Measurements from ENCODE around the gene SLC38A9. TPM values are rescaled to one million over a fixed set of nuclear protein-coding genes. Genes with fewer than 3 reads are reported as not detected.
"Not testable (repeated sequence)": the region's sequence is repeated elsewhere in the genome, so short reads cannot be mapped to it uniquely, and the experiment has no call there.

SLC38A9 gene
- total RNA-seq, 2 donors from 2014 or later = 15.2 to 16.4 TPM

GRCh38 chr5:55711507-55712022 is 559 bp downstream of the SLC38A9 start:
- DNase-seq (ENCODE audit: low spot score) = no peak
- intact Hi-C loops (cut with DNase I) = no loop called here

- no peak for DNase-seq (ENCODE audit: low spot score)
- intact Hi-C loops (cut with DNase I) = no loop called here
Observed at GRCh38 chr5:55708732-55709131, 3.4 kb downstream of the SLC38A9 start.

GRCh38 chr5:55706230-55706629 is 5.9 kb downstream of the SLC38A9 start:
- intact Hi-C loops (cut with DNase I) = no loop called here
- no peak for DNase-seq (ENCODE audit: low spot score)

GRCh38 chr5:55702598-55703345 is 9.4 kb downstream of the SLC38A9 start:
- DNase-seq (ENCODE audit: low spot score) = no peak
- intact Hi-C loops (cut with DNase I) = no loop called here

- no peak for DNase-seq (ENCODE audit: low spot score)
- intact Hi-C loops (cut with DNase I) = no loop called here
Observed at GRCh38 chr5:55701462-55702103, 10.5 kb downstream of the SLC38A9 start.

GRCh38 chr5:55700745-55701144 is 11.4 kb downstream of the SLC38A9 start:
- DNase-seq (ENCODE audit: low spot score) = no peak
- intact Hi-C loops (cut with DNase I) = no loop called here

- DNase-seq (ENCODE audit: low spot score) = no peak
- intact Hi-C loops (cut with DNase I) = loop anchor here in 1 of 2 donors (10.0 kb wide), 1 partner anchor 354 kb away; no protein-coding TSS in a partner anchor
Observed at GRCh38 chr5:55699041-55699688, 13.0 kb downstream of the SLC38A9 start.

GRCh38 chr5:55696704-55697103 is 15.4 kb downstream of the SLC38A9 start:
- DNase-seq (ENCODE audit: low spot score) = not testable (repeated sequence)
- intact Hi-C loops (cut with DNase I) = loop anchor here in 1 of 2 donors (10.0 kb wide), 1 partner anchor 352 kb away; no protein-coding TSS in a partner anchor

- intact Hi-C loops (cut with DNase I) = loop anchor here in 1 of 2 donors (5.0 to 10.0 kb wide), 2 partner anchors 287 to 349 kb away; no protein-coding TSS in a partner anchor
- DNase-seq (ENCODE audit: low spot score) = no peak
Observed at GRCh38 chr5:55694152-55694830, 17.8 kb downstream of the SLC38A9 start.

GRCh38 chr5:55692509-55692908 is 19.6 kb downstream of the SLC38A9 start:
- DNase-seq (ENCODE audit: low spot score) = no peak
- intact Hi-C loops (cut with DNase I) = loop anchor here in 1 of 2 donors (5.0 to 10.0 kb wide), 2 partner anchors 285 to 348 kb away; no protein-coding TSS in a partner anchor

- intact Hi-C loops (cut with DNase I) = loop anchor here in 1 of 2 donors (5.0 to 10.0 kb wide), 2 partner anchors 285 to 347 kb away; no protein-coding TSS in a partner anchor
- no peak for DNase-seq (ENCODE audit: low spot score)
Observed at GRCh38 chr5:55692106-55692417, 20.1 kb downstream of the SLC38A9 start.

- no peak for DNase-seq (ENCODE audit: low spot score)
- intact Hi-C loops (cut with DNase I) = loop anchor here in 1 of 2 donors (5.0 to 10.0 kb wide), 2 partner anchors 284 to 347 kb away; no protein-coding TSS in a partner anchor
Observed at GRCh38 chr5:55691265-55692105, 20.6 kb downstream of the SLC38A9 start.

- DNase-seq (ENCODE audit: low spot score) = no peak
- intact Hi-C loops (cut with DNase I) = no loop called here
Observed at GRCh38 chr5:55682071-55682470, 30.1 kb downstream of the SLC38A9 start.

- intact Hi-C loops (cut with DNase I) = no loop called here
- DNase-seq (ENCODE audit: low spot score) = no peak
Observed at GRCh38 chr5:55681301-55681700, 30.8 kb downstream of the SLC38A9 start.

GRCh38 chr5:55680353-55680752 is 31.8 kb downstream of the SLC38A9 start:
- DNase-seq (ENCODE audit: low spot score) = no peak
- intact Hi-C loops (cut with DNase I) = no loop called here

- intact Hi-C loops (cut with DNase I) = no loop called here
- no peak for DNase-seq (ENCODE audit: low spot score)
Observed at GRCh38 chr5:55679556-55679955, 32.6 kb downstream of the SLC38A9 start.

- intact Hi-C loops (cut with DNase I) = no loop called here
- DNase-seq (ENCODE audit: low spot score) = no peak
Observed at GRCh38 chr5:55675119-55675518, 37.0 kb downstream of the SLC38A9 start.

GRCh38 chr5:55674340-55674739 is 37.8 kb downstream of the SLC38A9 start:
- intact Hi-C loops (cut with DNase I) = no loop called here
- no peak for DNase-seq (ENCODE audit: low spot score)

All from posterior vena cava (tissue), 2 donors.